Heart left ventricle (tissue), 16 donors: ENCODE measurements around the gene ZNF180. TPM values are rescaled to one million over a fixed set of nuclear protein-coding genes. Genes with fewer than 3 reads are reported as not detected.

ENCODE experiments used
- ATAC-seq, 4 donors: fragments of 200-7000 bp; cut with Tn5 transposase; one replicate each; pipeline ENCODE4 v1.9.1; 2020 to 2022; ENCODE audit warnings: moderate library complexity in 4 of 4, mild to moderate bottlenecking in 3 of 4, moderate number of reproducible peaks in 1 of 4
- DNase-seq, 5 donors: peaks; one replicate each; pipeline ENCODE4 v3.0.0-alpha.2; 2020
- H3K27ac ChIP-seq, 12 donors: fragments of 200-600 bp; sonication (generic) in 4 of 12; one replicate each; pipeline versions ENCODE4 v1.5.0 to v1.8.0; 2016 to 2022; ENCODE audit warnings: mild to moderate bottlenecking in 2 of 12
- H3K27me3 ChIP-seq, 9 donors: fragments of 200-600 bp; sonication (generic) in 2 of 9; one replicate each; pipeline versions ENCODE4 v1.5.1 to v1.8.0; 2016 to 2022; ENCODE audit warnings: mild to moderate bottlenecking in 3 of 9
- H3K36me3 ChIP-seq, 9 donors: fragments of 200-600 bp; sonication (generic) in 2 of 9; one replicate each; pipeline versions ENCODE4 v1.5.0 to v1.8.0; 2018 to 2022; ENCODE audit warnings: mild to moderate bottlenecking in 2 of 9
- H3K4me1 ChIP-seq, 12 donors: fragments of 200-600 bp; sonication (generic) in 4 of 12; one replicate each; pipeline versions ENCODE4 v1.5.0 to v1.8.0; 2016 to 2022; ENCODE audit warnings: mild to moderate bottlenecking in 3 of 12
- H3K4me3 ChIP-seq, 12 donors: fragments of 200-600 bp; sonication (generic) in 4 of 12; one replicate each; pipeline versions ENCODE4 v1.5.0 to v1.8.0; 2017 to 2022; ENCODE audit warnings: mild to moderate bottlenecking in 9 of 12, moderate library complexity in 4 of 12
- H3K9me3 ChIP-seq, 12 donors: fragments of 200-600 bp; sonication (generic) in 4 of 12; one replicate each; pipeline versions ENCODE4 v1.5.0 to v1.8.0; 2016 to 2022; ENCODE audit warnings: mild to moderate bottlenecking in 1 of 12
- CTCF ChIP-seq, 12 donors: fragments of 200-600 bp; sonication (generic) in 4 of 12; IDR thresholded peaks; one replicate each; pipeline versions ENCODE4 v1.5.0 to v1.8.0; 2018 to 2022; ENCODE audit warnings: antibody characterized with exemption in 12 of 12, mild to moderate bottlenecking in 5 of 12
- POLR2A ChIP-seq, 2 donors: fragments of 450-650 bp; IDR thresholded peaks; one replicate each; pipeline ENCODE4 v1.6.1; 2017; ENCODE audit warnings: antibody characterized with exemption in 2 of 2, mild to moderate bottlenecking in 2 of 2, moderate library complexity in 2 of 2
- whole genome bisulfite sequencing, 4 donors: extraction: QIAGEN DNeasy Blood & Tissue Kit in 2 of 4; methylation state at CpG; one replicate each; pipeline versions ENCODE4 v1.1.5 to v1.1.7; 2013 to 2018; 5-methylcytosine and 5-hydroxymethylcytosine counted together
- intact Hi-C, 10 donors: fragments of 100-400 bp; cut with DNase I; formaldehyde crosslinking; loops; one replicate each; pipeline versions ENCODE4 v1.11.1 to v1.14.2; 2022
- polyA plus RNA-seq, 2 donors: library from polyadenylated mRNA; stranded (reverse); fragments of 200-250 nt; gene quantifications; one replicate each; pipeline ENCODE4 v1.2.3, GENCODE V29; 2013
- total RNA-seq, 9 donors: library from RNA; depleted of rRNA in 2 of 9; stranded (reverse); fragments of >200 nt in 2 of 9; fragmentation: NEBNext Ultra II Directional in 3 of 9; extraction: Animal tissue kit (Norgen Biotek cat#: 25700) in 3 of 9; gene quantifications; one replicate each; pipeline versions ENCODE4 v1.1.0 to v1.2.4, GENCODE V29; 2016 to 2023
- donor health status: ischemic (EF 13 %, LVEDD 7.1; RV severe dilation, severe dysfunction).
- donor health status: healthy with polysubstance abuse.
- donor health status: DM: no; HTN: yes; CAD: no.
- donor health status: DM: no; HTN: no; CAD: no.
- donor health status: ischemic (EF 25% LVEDD 6.9; RV normal size, moderate dysfunction).
- donor health status: ischemic (EF 25% LVEDD 5.7; RV mildly dilated, moderate dysfunction).
- donor health status: healthy.
- donor health status: DM: yes; HTN: yes; CAD: no.
- donor health status: ischemic (EF 35%, LVEDD 5.7; RV mildly dilated, moderate dysfunction).
- donor health status: nonischemic (EF 11% LVEDD 7.7; RV severe dilation, severe dysfunction).
- donor health status: DM: yes; HTN: yes; CAD: no.
- donor health status: PGD.
- donor health status: ischemic (EF 29% LVEDD 5.4; RV normal size, mild dysfunction).
- donor health status: nonischemic (EF 23%, LVEDD 6.1; RV moderate dilation, normal function).

Gene ZNF180
- total and polyA plus RNA-seq, 11 donors: 2.0 to 14.2 (median 4.5) TPM

GRCh38 chr19:44515031-44515430 is 14.7 kb upstream of the ZNF180 start:
- no peaks in the 10 kb centered on the region for H3K4me1 ChIP-seq
- no peak for TF ChIP-seq CTCF (IDR thresholded peaks at IDR 0.05)
- H3K4me3 ChIP-seq: no peak overlapping the region
- peaks cover 0 to 34% (median 0%) of the 10 kb centered on the region in 9 donors for H3K27me3 ChIP-seq
- H3K36me3 ChIP-seq: no peaks in the 10 kb centered on the region
- intact Hi-C loops: no loop called here
- H3K9me3 ChIP-seq: peaks cover 0 to under 1% (median 0%) of the 10 kb centered on the region in 12 donors
- no peak for ATAC-seq
- no peak for DNase-seq
- 79 to 90% (median 87%) methylated on average over 3 of the region's 3 CpGs for WGBS, 4 donors
- H3K27ac ChIP-seq: no peak overlapping the region

GRCh38 chr19:44512326-44513298 is 12.3 kb upstream of the ZNF180 start:
- Histone ChIP-seq H3K4me3 (no peak overlapping the region), H3K4me1 (no peaks in the 10 kb centered on the region), H3K9me3 (peaks cover 0 to 3% (median 0%) of the 10 kb centered on the region in 12 donors), H3K27ac (no peak overlapping the region), H3K36me3 (no peaks in the 10 kb centered on the region), H3K27me3 (peaks cover 0 to 34% (median 0%) of the 10 kb centered on the region in 9 donors)
- WGBS, 4 donors: 31 to 34% (median 33%) methylated on average over 12 of the region's 12 CpGs
- ATAC-seq (peak in 2 of 4 donors; percentile 31 to 55), DNase-seq (no peak)
- intact Hi-C loops: no loop called here
- TF ChIP-seq POLR2A (IDR thresholded peaks at IDR 0.05) (no peak), CTCF (IDR thresholded peaks at IDR 0.05) (peak in 6 of 12 donors; percentile 8 to 44 (median 28))

GRCh38 chr19:44509478-44509877 is 9.2 kb upstream of the ZNF180 start:
- Histone ChIP-seq H3K36me3 (no peaks in the 10 kb centered on the region), H3K27ac (no peak overlapping the region), H3K9me3 (peaks cover 0 to 3% (median 0%) of the 10 kb centered on the region in 12 donors), H3K27me3 (peaks cover 0 to 24% (median 0%) of the 10 kb centered on the region in 9 donors), H3K4me3 (no peak overlapping the region), H3K4me1 (no peaks in the 10 kb centered on the region)
- TF ChIP-seq CTCF (IDR thresholded peaks at IDR 0.05) (no peak), POLR2A (IDR thresholded peaks at IDR 0.05) (no peak)
- ATAC-seq (no peak), DNase-seq (no peak)
- intact Hi-C loops: no loop called here

- Histone ChIP-seq H3K27ac (peak overlapping the region in 3 of 12 donors; percentile 87 to 96 (median 94)), H3K36me3 (peaks cover 4 to 33% (median 27%) of the 10 kb centered on the region in 9 donors), H3K4me3 (peak overlapping the region; percentile 67 to 99 (median 85)), H3K4me1 (peaks cover 5 to 20% (median 12%) of the 10 kb centered on the region in 12 donors), H3K27me3 (no peaks in the 10 kb centered on the region), H3K9me3 (peaks cover 0 to 46% (median 31%) of the 10 kb centered on the region in 12 donors)
- intact Hi-C loops: no loop called here
- TF ChIP-seq CTCF (IDR thresholded peaks at IDR 0.05) (no peak), POLR2A (IDR thresholded peaks at IDR 0.05) (no peak)
- ATAC-seq (no peak), DNase-seq (no peak)
- 18 to 26% (median 22%) methylated on average over 5 to 6 of the region's 6 CpGs for WGBS, 4 donors
Observed at GRCh38 chr19:44499559-44499958, 763 bp downstream of the ZNF180 start.
